ENCODE results near the gene COL6A1.

DNA sequence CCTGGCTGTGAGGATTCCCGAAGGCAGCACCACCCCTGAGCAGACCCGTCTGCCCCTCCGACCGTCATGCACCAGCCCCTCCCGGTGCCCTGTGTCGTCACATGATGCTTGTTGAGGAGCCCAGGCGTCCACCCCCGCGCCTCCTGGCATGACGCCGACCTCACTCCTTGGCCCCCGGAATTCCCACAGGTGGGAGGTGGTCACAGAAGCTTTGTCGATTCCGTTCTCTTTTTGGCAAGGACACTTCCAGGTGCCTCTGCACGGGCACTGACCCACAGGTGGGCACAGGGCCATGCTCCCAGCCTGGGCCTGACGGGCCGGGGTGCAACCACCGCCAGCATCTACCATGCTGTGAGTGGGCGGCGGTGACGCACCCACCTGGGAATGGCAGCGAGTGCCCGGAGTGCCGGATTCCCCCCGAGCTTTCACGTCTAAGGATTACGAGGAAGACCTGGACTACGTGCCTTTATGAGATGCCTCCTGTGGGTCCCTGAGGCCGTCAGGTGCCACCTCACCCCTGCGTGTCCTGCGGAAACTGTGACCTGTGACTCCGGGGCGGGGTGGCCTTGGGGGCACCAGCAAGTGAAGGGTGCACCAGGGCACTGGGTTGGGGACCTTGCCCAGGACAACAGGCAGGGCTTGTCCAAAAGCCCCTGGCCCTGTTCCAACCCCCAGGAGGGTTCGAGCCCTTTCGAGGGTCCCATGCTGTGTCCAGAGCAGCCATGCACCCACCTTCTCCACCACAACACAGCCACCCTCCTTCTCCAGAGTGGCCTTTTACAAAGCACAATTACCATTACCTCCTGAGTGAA, 31.4 kb upstream of the COL6A1 start:
- TF ChIP-seq CTCF (IDR thresholded peaks at IDR 0.05), result no peak
- no peak for TF ChIP-seq EZH2 (IDR thresholded peaks at IDR 0.05)
- TF ChIP-seq EZH2phosphoT487 (IDR thresholded peaks at IDR 0.05), result no peak

All from neural progenitor cell (in vitro differentiated cells).